ENCODE results near the gene CFAP251.

The CFAP251 gene

GRCh38 chr12:122001466-122002209 lies 83.2 kb downstream of the CFAP251 start:
- no peak for DNase-seq (ENCODE audit: low read depth in 3 of 3)

- no peak for DNase-seq (ENCODE audit: low read depth in 3 of 3)
Observed at GRCh38 chr12:122003651-122004611, 85.5 kb downstream of the CFAP251 start.

- DNase-seq (ENCODE audit: low read depth in 3 of 3) = no peak
Observed at GRCh38 chr12:122004633-122005071, 86.3 kb downstream of the CFAP251 start.

DNA sequence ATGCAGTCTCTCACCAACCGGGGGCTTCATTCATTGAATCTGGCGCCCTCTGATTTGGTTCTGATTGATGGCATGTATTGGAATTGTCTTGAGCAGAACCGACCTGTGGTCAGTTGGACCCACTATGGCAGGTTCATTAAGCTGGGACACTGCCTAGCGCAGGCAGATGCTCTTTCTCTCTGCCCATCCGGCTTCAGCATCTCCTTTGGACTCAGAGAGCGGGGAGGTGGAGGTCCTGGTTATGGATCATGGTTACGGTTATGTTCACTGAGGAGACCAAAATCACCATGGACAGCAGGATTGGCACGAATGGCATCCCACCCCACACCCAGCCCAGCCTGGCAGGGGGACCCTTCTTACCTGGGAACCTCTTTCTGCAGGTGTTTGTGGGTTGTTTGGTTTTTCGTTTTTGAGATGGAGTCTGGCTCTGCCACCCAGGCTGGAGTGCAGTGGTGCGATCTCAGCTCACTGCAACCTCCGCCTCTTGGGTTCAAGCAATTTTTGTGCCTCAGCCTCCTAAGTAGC lies 86.9 kb downstream of the CFAP251 start:
- no peak for DNase-seq (ENCODE audit: low read depth in 3 of 3)

GRCh38 chr12:122006186-122006926 lies 88.0 kb downstream of the CFAP251 start:
- DNase-seq (ENCODE audit: low read depth in 3 of 3) = no peak

DNA sequence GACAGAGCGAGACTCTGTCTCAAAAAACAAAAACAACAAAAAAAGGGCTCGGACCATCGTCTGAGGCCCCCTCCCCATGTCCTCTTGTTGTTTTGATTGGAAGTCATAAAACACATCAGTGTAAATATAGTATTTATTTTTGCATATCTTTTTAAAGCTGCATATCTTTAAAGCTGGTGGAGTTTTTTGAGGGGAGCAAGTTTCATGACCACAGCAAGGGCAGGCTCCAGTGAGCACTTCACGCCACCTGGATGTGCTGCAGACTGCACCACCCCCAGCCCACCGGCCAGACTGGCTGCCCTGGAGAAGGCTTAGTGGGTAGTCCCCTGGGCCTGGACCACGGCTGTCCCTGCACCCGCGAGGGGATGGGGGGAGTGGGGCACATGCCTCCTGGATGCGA lies 91.3 kb downstream of the CFAP251 start:
- DNase-seq (ENCODE audit: low read depth in 3 of 3) = no peak

- no peak for DNase-seq (ENCODE audit: low read depth in 3 of 3)
Observed at GRCh38 chr12:122012184-122012583, 93.8 kb downstream of the CFAP251 start.

DNA sequence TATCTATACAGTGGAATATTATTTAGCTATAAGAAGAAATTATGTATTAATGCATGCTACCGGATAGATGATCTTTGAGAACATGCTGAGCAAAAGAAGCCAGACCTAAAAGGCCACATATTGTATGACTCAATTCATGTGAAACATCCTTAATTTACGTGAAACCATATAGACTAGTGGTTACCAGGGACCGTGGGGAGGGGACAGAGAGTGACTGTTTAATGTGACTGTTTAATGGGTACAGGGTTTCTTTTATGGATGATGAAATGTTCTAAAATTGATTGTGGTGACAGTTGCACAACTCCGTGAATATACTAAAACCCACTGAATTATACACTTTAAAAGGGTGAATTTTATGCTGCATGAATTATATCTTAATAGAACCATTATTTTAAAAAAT lies 94.7 kb downstream of the CFAP251 start:
- no peak for DNase-seq (ENCODE audit: low read depth in 3 of 3)

DNA sequence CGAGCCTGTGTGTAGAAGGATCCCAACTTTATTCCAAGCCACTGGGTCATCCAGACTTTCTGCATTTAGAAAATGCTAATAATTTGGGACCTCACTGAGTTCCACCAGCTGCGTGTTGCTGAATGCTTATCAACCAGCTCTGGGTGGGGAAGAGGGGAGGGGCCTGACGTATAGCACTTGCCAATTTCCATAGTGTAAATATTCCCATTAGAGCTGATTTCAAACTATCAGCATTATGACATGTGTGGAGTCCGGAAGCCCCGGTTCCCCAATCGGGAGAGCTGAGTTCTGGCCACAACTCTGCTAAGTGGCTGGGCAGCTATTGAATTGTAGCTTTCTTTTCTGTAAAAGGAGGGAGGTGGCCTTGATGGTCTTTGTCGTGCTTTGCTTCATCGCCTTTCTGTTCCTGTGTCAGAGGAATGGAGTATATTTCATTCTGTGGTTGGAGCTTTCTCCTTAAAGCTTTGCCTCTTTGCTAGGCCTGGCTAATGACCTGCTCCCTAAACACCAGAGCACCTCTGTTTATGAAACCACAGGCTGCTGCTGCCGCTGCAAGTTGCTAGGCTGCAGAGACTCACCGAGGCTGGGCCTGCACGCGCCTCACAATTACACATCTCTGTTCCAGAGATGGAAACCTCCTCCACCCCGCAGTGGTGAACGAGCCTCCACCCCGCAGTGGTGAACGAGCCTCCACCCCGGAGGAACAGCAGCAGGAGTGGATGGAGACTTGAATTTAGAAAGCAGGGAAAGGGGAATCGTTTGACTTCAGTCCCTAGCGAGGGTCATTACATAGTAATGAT lies 95.6 kb downstream of the CFAP251 start:
- DNase-seq (ENCODE audit: low read depth in 3 of 3) = no peak

GRCh38 chr12:122014781-122015180 lies 96.4 kb downstream of the CFAP251 start:
- DNase-seq (ENCODE audit: low read depth in 3 of 3) = no peak

DNA sequence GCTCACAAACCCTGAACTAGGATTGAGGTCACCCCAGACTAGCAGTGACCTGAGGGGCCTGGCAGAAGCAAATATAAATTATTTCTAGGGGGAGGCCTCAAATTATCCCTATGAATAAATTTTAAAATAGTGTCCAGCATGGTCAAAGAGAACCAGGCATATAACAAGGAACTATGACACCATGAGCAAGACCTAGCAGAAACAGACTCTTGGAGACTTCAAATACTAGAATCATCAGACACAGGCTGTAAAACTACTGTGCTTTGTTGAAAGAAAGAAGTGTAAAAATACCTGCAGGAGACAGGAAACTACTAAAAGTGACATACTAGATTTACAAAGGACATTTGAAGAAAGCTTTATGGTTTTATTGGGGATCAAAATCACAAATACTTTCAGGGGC lies 100.1 kb downstream of the CFAP251 start:
- no peak for DNase-seq (ENCODE audit: low read depth in 3 of 3)

- no peak for DNase-seq (ENCODE audit: low read depth in 3 of 3)
Observed at GRCh38 chr12:122018937-122019336, 100.5 kb downstream of the CFAP251 start.

GRCh38 chr12:122020795-122021192 lies 102.4 kb downstream of the CFAP251 start:
- DNase-seq (ENCODE audit: low read depth in 3 of 3) = no peak

DNA sequence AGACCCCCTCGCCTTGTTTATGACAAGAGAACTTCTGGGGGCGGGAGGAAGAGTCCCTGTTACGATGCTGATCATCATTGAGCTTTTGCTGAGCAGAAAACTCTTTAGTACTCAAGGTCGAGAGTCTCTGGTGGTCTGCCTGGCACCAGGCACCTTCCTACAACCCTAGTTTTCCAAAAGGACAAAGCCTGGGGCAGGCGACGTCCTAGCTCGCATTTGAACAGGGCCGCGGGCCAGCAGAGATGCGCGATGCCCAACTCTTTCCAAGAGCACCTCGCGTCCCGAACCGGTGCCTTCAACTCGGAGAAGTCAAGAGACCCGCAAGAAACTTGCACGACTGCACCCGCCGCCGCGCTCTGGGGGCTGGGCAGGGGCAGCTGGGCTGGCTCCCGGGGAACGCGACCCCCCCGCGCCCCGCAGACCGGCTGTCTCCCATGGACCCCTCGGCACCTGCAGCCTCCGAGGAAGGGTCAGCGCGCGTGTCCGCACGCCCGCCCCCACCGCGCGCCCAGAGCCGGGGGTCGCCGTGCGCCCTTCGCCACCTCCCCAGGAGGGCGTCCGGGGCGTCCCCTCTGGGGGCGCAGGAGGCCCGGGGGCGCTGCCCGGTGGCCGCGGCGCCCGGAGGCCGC lies 102.9 kb downstream of the CFAP251 start:
- DNase-seq (ENCODE audit: low read depth in 3 of 3) = peak in 1 of 3 experiments; percentile 21

DNA sequence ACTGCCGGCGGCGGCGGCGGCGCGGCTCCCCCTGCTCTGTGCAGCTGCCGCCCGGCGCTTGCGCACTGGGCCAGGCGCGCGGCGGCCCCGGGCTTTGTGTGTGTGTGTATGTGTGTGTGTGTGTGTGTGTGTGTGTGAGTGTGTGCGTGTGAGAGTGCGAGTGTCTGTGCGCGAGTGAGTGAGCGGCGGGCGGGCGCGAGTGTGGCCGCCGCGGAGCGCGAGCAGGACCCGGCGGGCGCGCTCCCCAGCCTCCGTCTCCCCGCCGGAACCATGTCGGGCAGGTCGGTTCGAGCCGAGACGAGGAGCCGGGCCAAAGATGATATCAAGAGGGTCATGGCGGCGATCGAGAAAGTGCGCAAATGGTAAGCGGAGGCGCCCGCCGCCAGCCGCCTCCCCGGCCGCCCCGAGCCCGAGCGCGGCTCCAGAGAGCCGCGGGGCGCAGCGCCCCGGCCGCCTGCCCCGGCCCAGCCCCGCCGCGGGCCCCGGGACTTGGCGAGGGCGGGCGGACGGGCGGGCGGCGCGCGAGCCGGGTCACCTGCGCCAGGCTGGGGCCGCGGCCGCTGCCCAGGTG lies 103.5 kb downstream of the CFAP251 start, which contains the start of gene BCL7A:
BCL7A (plus strand) TSS at position 63 of the 571 bp plus-strand sequence; CDS start at position 271, 208 bp downstream.
- DNase-seq (ENCODE audit: low read depth in 3 of 3) = peak in 1 of 3 experiments; percentile 62

- peak in 1 of 3 experiments; percentile 32 for DNase-seq (ENCODE audit: low read depth in 3 of 3)
Observed at GRCh38 chr12:122022393-122023338, 104.3 kb downstream of the CFAP251 start.

DNA sequence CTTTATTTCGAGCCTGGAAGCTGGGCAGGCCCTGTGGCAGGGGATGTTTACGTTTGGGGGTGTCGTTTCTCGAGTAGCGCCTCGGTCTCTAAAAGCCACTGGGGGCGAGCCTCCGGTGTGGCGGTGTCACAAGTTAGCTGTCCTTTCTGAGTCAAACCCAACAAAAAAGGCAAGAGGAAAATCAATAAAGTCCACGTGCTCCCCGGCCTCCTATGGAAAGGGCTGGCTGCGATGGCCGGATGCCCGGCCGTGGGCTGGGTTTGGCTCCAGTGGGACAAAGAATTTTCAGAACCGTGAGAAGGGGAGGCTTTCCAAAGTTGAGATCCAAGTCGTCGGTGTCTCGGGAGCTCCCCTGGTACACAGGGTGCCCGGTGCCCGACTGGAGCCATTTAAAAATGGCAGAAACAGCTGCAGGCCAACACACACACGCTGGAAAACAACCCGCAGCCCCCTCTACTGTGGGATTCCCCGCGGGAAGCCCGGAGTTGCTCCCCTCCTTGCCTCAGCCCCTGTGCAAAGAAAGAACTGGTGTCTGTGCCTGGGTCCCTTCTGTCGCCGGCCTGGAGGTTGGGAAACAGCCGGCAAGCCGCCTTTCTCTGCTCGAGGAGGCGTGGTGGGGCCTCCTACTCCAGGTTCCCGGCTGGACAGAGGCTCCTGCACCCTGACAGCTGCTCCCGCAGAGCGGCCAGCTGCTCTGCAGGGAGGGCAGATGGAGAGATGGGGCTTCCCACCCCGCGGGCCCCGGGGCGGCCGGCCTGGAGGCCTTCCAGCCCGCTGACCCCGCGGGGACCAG lies 105.1 kb downstream of the CFAP251 start:
- DNase-seq (ENCODE audit: low read depth in 3 of 3) = peak in 1 of 3 experiments; percentile 12
